ENCODE data around the gene HPSE2.

DNA sequence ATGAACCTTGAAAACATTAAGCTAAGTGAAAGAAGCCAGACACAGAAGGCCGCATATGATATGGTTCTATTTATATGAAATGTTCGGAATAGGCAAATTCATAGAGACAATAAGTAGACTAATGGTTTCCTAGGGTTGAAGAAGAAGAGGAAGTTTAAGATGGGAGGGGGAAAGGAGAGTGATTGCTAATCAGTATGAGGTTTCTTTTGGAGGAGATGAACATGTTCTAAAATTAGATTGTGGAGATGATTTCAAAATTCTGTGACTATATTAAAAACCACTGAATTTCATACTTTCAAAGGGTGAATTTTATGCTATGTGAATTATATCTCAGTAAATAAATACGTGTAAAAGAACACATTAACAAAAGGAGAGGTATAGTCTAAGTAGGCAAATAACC, 612.5 kb downstream of the HPSE2 start:
- TF ChIP-seq EP300 (IDR thresholded peaks at IDR 0.05) (no peak), POLR2AphosphoS5 (IDR thresholded peaks at IDR 0.05) (no peak), POLR2A (IDR thresholded peaks at IDR 0.05) (no peak)
- TF ChIP-seq, protein P1, sequence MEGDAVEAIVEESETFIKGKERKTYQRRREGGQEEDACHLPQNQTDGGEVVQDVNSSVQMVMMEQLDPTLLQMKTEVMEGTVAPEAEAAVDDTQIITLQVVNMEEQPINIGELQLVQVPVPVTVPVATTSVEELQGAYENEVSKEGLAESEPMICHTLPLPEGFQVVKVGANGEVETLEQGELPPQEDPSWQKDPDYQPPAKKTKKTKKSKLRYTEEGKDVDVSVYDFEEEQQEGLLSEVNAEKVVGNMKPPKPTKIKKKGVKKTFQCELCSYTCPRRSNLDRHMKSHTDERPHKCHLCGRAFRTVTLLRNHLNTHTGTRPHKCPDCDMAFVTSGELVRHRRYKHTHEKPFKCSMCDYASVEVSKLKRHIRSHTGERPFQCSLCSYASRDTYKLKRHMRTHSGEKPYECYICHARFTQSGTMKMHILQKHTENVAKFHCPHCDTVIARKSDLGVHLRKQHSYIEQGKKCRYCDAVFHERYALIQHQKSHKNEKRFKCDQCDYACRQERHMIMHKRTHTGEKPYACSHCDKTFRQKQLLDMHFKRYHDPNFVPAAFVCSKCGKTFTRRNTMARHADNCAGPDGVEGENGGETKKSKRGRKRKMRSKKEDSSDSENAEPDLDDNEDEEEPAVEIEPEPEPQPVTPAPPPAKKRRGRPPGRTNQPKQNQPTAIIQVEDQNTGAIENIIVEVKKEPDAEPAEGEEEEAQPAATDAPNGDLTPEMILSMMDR (IDR thresholded peaks at IDR 0.05) = no peak

All from sigmoid colon (tissue), 4 donors.